NCI-H446 (cell line): ENCODE results near the gene TSPYL6.
"Not testable (repeated sequence)": the region's sequence is repeated elsewhere in the genome, so short reads cannot be mapped to it uniquely, and the experiment has no call there.

ENCODE experiments used
- DNase-seq, 2 experiments: peaks; one replicate each; lab custom pipeline; 2025; lab: John Stamatoyannopoulos, UW

Gene TSPYL6

GRCh38 chr2:54256091-54256694 is at the start of gene TSPYL6:
Gene TSPYL6 (minus strand): TSS chr2:54256229. CDS start chr2:54256151, 78 bp downstream.
- DNase-seq = no peak

GRCh38 chr2:54303631-54304030 is 47.6 kb upstream of the TSPYL6 start:
- no peak for DNase-seq

GRCh38 chr2:54298514-54298913 is 42.5 kb upstream of the TSPYL6 start:
- DNase-seq = no peak

GRCh38 chr2:54295911-54296310 is 39.9 kb upstream of the TSPYL6 start:
- DNase-seq = no peak

GRCh38 chr2:54294665-54295064 is 38.6 kb upstream of the TSPYL6 start:
- not testable (repeated sequence) for DNase-seq

GRCh38 chr2:54290356-54291025 is 34.5 kb upstream of the TSPYL6 start:
- DNase-seq = no peak

- no peak for DNase-seq
These were observed 33.9 kb upstream of the TSPYL6 start for GRCh38 chr2:54289917-54290316.

GRCh38 chr2:54287532-54287931 is 31.5 kb upstream of the TSPYL6 start:
- DNase-seq = no peak

- no peak for DNase-seq
These were observed 29.4 kb upstream of the TSPYL6 start for GRCh38 chr2:54285451-54285850.

GRCh38 chr2:54284826-54285225 is 28.8 kb upstream of the TSPYL6 start:
- no peak for DNase-seq

- DNase-seq = no peak
These were observed 23.4 kb upstream of the TSPYL6 start for GRCh38 chr2:54279385-54279784.

- DNase-seq = no peak
These were observed 19.5 kb upstream of the TSPYL6 start for GRCh38 chr2:54275541-54275940.

GRCh38 chr2:54274781-54275242 is 18.8 kb upstream of the TSPYL6 start:
- DNase-seq = no peak

GRCh38 chr2:54271843-54272627 is 16.0 kb upstream of the TSPYL6 start:
- DNase-seq = no peak

- no peak for DNase-seq
These were observed 15.2 kb upstream of the TSPYL6 start for GRCh38 chr2:54271189-54271588.

- DNase-seq = no peak
These were observed 11.5 kb upstream of the TSPYL6 start for GRCh38 chr2:54267577-54267976.

GRCh38 chr2:54265081-54265480 is 9.1 kb upstream of the TSPYL6 start:
- DNase-seq = not testable (repeated sequence)

GRCh38 chr2:54262015-54262765 is 6.2 kb upstream of the TSPYL6 start:
- no peak for DNase-seq

- DNase-seq = no peak
These were observed 5.5 kb upstream of the TSPYL6 start for GRCh38 chr2:54261537-54261936.

- DNase-seq = no peak
These were observed 4.2 kb upstream of the TSPYL6 start for GRCh38 chr2:54260241-54260595.

GRCh38 chr2:54259413-54260240 is 3.6 kb upstream of the TSPYL6 start:
- no peak for DNase-seq
